HCT116 (cell line): ENCODE results near the gene IL36RN. TPM values are rescaled to one million over a fixed set of nuclear protein-coding genes. Genes with fewer than 3 reads are reported as not detected.

Experiments
- ATAC-seq: fragments of 200-7000 bp; cut with Tn5 transposase; 2 replicates; pipeline ENCODE4 v1.9.1; 2020; ENCODE audit warnings: mild to moderate bottlenecking, moderate library complexity
- BruUV-seq: library from RNA; stranded (reverse); fragments of 400-500 nt; replicated peaks from 2 replicates; lab custom pipeline; 2021; lab: Mats Ljungman, UMichigan
- CTCF ChIA-PET: fragments of 300-600 bp; sonication (Branson Sonifier 250); formaldehyde crosslinking; loops from one replicate; lab custom pipeline; 2021; ENCODE audit warnings: antibody characterized with exemption; lab: Charles Lee
- POLR2A ChIA-PET: fragments of 300-600, 350-600 bp; sonication (Branson Sonifier 250); formaldehyde crosslinking; loops from one replicate; lab custom pipeline; 2021; ENCODE audit warnings: antibody characterized with exemption; lab: Charles Lee
- RAD21 ChIA-PET, 2 experiments: fragments of 300-600 bp; sonication (Branson Sonifier 250); formaldehyde crosslinking; loops; one replicate each; lab custom pipeline; 2023; ENCODE audit warnings: low total read pairs in 2 of 2; ENCODE audit not compliant: uncharacterized antibody in 2 of 2, unreplicated experiment in 2 of 2, low non-redundant PET in 1 of 2; lab: Charles Lee
- DNase-seq: peaks from one replicate; pipeline ENCODE4 v3.0.0-alpha.2; 2010; ENCODE audit warnings: low read depth, low spot score
- H2AFZ ChIP-seq: fragments of 200-600 bp; shearing (Covaris generic), sonication (generic); 2 replicates; pipeline ENCODE4 v1.6.1; 2017; ENCODE audit warnings: low read depth, mixed run types, mixed read lengths, antibody characterized with exemption, low read length; ENCODE audit not compliant: poor library complexity, severe bottlenecking
- H3K27ac ChIP-seq: 2 replicates; pipeline ENCODE4 v1.5.1; 2012; ENCODE audit warnings: low read depth, low read length
- H3K27me3 ChIP-seq: fragments of 200-600 bp; sonication (generic); 2 replicates; pipeline ENCODE4 v1.6.1; 2016; ENCODE audit warnings: mixed run types, low read length, mixed read lengths; ENCODE audit not compliant: insufficient read depth
- H3K36me3 ChIP-seq, 2 experiments: fragments of 200-500 bp in 1 of 2; fragments of 200-600 bp in 1 of 2; sonication (Bioruptor generic) in 1 of 2; sonication (generic) in 1 of 2; 2 replicates each; pipeline versions ENCODE4 v1.5.1 to v1.6.1; 2014 to 2016; ENCODE audit warnings: low read length in 2 of 2, inconsistent platforms in 1 of 2, mixed read lengths in 1 of 2, mixed run types in 1 of 2; ENCODE audit not compliant: insufficient read depth in 2 of 2, control insufficient read depth in 1 of 2
- H3K4me1 ChIP-seq, 2 experiments: fragments of 200-600 bp in 1 of 2; sonication (generic) in 1 of 2; 2 replicates each; pipeline versions ENCODE4 v1.5.1 to v1.6.1; 2012 to 2017; ENCODE audit warnings: low read length in 2 of 2, inconsistent platforms in 1 of 2, mild to moderate bottlenecking in 1 of 2, mixed read lengths in 1 of 2, mixed run types in 1 of 2, moderate library complexity in 1 of 2; ENCODE audit not compliant: insufficient read depth in 2 of 2, control insufficient read depth in 1 of 2
- H3K4me2 ChIP-seq: fragments of 200-600 bp; sonication (generic); 2 replicates; pipeline ENCODE4 v1.6.1; 2017; ENCODE audit warnings: mixed run types, low read length, mixed read lengths
- H3K4me3 ChIP-seq, 2 experiments: fragments of 200-600 bp in 1 of 2; sonication (generic) in 1 of 2; replicated peaks in 1 of 2; 2 replicates each; pipeline ENCODE4 v1.5.1; 2011 to 2016; ENCODE audit warnings: low read length in 2 of 2, control low read depth in 1 of 2, low read depth in 1 of 2, mild to moderate bottlenecking in 1 of 2, mixed read lengths in 1 of 2, mixed run types in 1 of 2
- H3K79me2 ChIP-seq: fragments of 200-600 bp; sonication (generic); 2 replicates; pipeline ENCODE4 v1.6.1; 2017; ENCODE audit warnings: mild to moderate bottlenecking, mixed run types, low read length, moderate library complexity, mixed read lengths; ENCODE audit not compliant: insufficient read depth
- H3K9ac ChIP-seq: fragments of 200-600 bp; sonication (generic); 2 replicates; pipeline ENCODE4 v1.6.1; 2016; ENCODE audit warnings: low read length, mixed read lengths
- H3K9me2 ChIP-seq: fragments of 200-600 bp; sonication (generic), shearing (Covaris generic); 2 replicates; pipeline ENCODE4 v1.6.1; 2017; ENCODE audit warnings: mixed run types, mild to moderate bottlenecking, moderate library complexity; ENCODE audit not compliant: insufficient read depth
- H3K9me3 ChIP-seq, 2 experiments: fragments of 200-500 bp in 1 of 2; fragments of 200-600 bp in 1 of 2; sonication (Bioruptor generic) in 1 of 2; sonication (generic) in 1 of 2; 2 replicates each; pipeline ENCODE4 v1.6.1; 2014 to 2017; ENCODE audit warnings: low read length in 2 of 2, mixed read lengths in 2 of 2, inconsistent platforms in 1 of 2, low read depth in 1 of 2, mild to moderate bottlenecking in 1 of 2, mixed run types in 1 of 2, moderate library complexity in 1 of 2; ENCODE audit not compliant: control insufficient read depth in 1 of 2, insufficient read depth in 1 of 2
- H4K20me1 ChIP-seq: fragments of 200-600 bp; sonication (generic), shearing (Covaris generic); 2 replicates; pipeline ENCODE4 v1.6.1; 2017; ENCODE audit warnings: mixed run types, mild to moderate bottlenecking, moderate library complexity; ENCODE audit not compliant: insufficient read depth
- CBX3 ChIP-seq: IDR thresholded peaks from 2 replicates; pipeline ENCODE4 v1.6.1; 2012; ENCODE audit warnings: low read depth
- CEBPB ChIP-seq: IDR thresholded peaks from 2 replicates; pipeline ENCODE4 v1.6.1; 2012; ENCODE audit warnings: low read depth
- ELF1 ChIP-seq: IDR thresholded peaks from 2 replicates; pipeline ENCODE4 v1.6.1; 2012; ENCODE audit warnings: low read depth, borderline replicate concordance
- EZH2phosphoT487 ChIP-seq: fragments of 200-600 bp; IDR thresholded peaks from 2 replicates; pipeline ENCODE4 v1.6.1; 2018; ENCODE audit warnings: antibody characterized with exemption, borderline replicate concordance
- MAX ChIP-seq: IDR thresholded peaks from 2 replicates; pipeline ENCODE4 v1.6.1; 2012
- POLR2A ChIP-seq: IDR thresholded peaks from 2 replicates; pipeline ENCODE4 v1.7.0; 2011; ENCODE audit warnings: borderline replicate concordance; ENCODE audit not compliant: insufficient read depth, insufficient read length; ENCODE audit errors: extremely low read depth
- POLR2AphosphoS5 ChIP-seq: IDR thresholded peaks from 2 replicates; pipeline ENCODE4 v1.6.1; 2011; ENCODE audit warnings: mild to moderate bottlenecking, low read depth, low read length, moderate library complexity
- RAD21 ChIP-seq: IDR thresholded peaks from 2 replicates; pipeline ENCODE4 v1.6.1; 2012; ENCODE audit warnings: low read depth, mild to moderate bottlenecking
- REST ChIP-seq: IDR thresholded peaks from 2 replicates; pipeline ENCODE4 v1.6.1; 2012; ENCODE audit warnings: low read depth
- SIN3A ChIP-seq: IDR thresholded peaks from 2 replicates; pipeline ENCODE4 v1.6.1; 2012; ENCODE audit warnings: low read depth
- SP1 ChIP-seq: IDR thresholded peaks from 2 replicates; pipeline ENCODE4 v1.6.1; 2012; ENCODE audit warnings: low read depth
- SRF ChIP-seq: IDR thresholded peaks from 2 replicates; pipeline ENCODE4 v1.6.1; 2012; ENCODE audit warnings: low read depth
- ZBTB33 ChIP-seq: IDR thresholded peaks from 2 replicates; pipeline ENCODE4 v1.6.1; 2011; ENCODE audit warnings: mild to moderate bottlenecking, low read length, moderate library complexity; ENCODE audit not compliant: insufficient replicate concordance; ENCODE audit errors: extremely low read depth
- ZFX ChIP-seq: fragments of 450-650 bp; IDR thresholded peaks from 2 replicates; pipeline ENCODE4 v1.6.1; 2017
- ZNF274 ChIP-seq: fragments of 200-500 bp; sonication (Bioruptor generic); IDR thresholded peaks from 2 replicates; pipeline ENCODE4 v1.6.1; 2014; ENCODE audit warnings: mild to moderate bottlenecking, low read depth, low read length, inconsistent platforms
- intact Hi-C: fragments of 100-400 bp; cut with micrococcal nuclease; formaldehyde crosslinking; loops from 2 replicates; pipeline ENCODE4 v1.10.0; 2022
- total RNA-seq: library from RNA; stranded (reverse); gene quantifications from one replicate; pipeline ENCODE4 v1.2.1, GENCODE V29; 2021; ENCODE audit not compliant: unreplicated experiment

Gene IL36RN
- total RNA-seq, 1 experiment from 2014 or later, result not detected

- H3K9me2 ChIP-seq, result no peaks in the 10 kb centered on the region
- no peak overlapping the region for H3K27ac ChIP-seq
- BruUV-seq, result no TSS peak
- H3K4me1 ChIP-seq, result peaks cover 12 to 26% of the 10 kb centered on the region in 2 experiments
- CTCF ChIA-PET, result interaction anchor here (3.8 kb wide), 1 partner anchor 117 kb away, joined by 62 read pairs; no protein-coding TSS in a partner anchor
- intact Hi-C loops, result loop anchor here (5.0 kb wide), 1 partner anchor 311 kb away; no protein-coding TSS in a partner anchor
- H3K4me2 ChIP-seq, result no peak overlapping the region
- H3K79me2 ChIP-seq, result no peaks in the 10 kb centered on the region
- RAD21 ChIA-PET, result no interaction called here
- H3K9ac ChIP-seq, result no peak overlapping the region
- H2AFZ ChIP-seq, result no peak overlapping the region
- no peaks in the 10 kb centered on the region for H4K20me1 ChIP-seq
- ATAC-seq (no peak), DNase-seq (no peak)
- no peak overlapping the region for H3K4me3 ChIP-seq
- H3K9me3 ChIP-seq, result no peaks in the 10 kb centered on the region
- H3K27me3 ChIP-seq, result no peaks in the 10 kb centered on the region
- POLR2A ChIA-PET, result no interaction called here
- no peaks in the 10 kb centered on the region for H3K36me3 ChIP-seq
- no peak for TF ChIP-seq RAD21
- TF ChIP-seq EZH2phosphoT487, result no peak
- TF ChIP-seq SIN3A, result no peak
- TF ChIP-seq CBX3, result no peak
- no peak for TF ChIP-seq SRF
- no peak for TF ChIP-seq SP1
- TF ChIP-seq ELF1, result no peak
- TF ChIP-seq POLR2AphosphoS5, result no peak
- TF ChIP-seq ZBTB33, result no peak
- TF ChIP-seq MAX, result no peak
- TF ChIP-seq ZFX, result no peak
- no peak for TF ChIP-seq POLR2A
- TF ChIP-seq CEBPB, result no peak
- TF ChIP-seq REST, result no peak
- TF ChIP-seq ZNF274, result no peak
- TF ChIP-seq, all 23 proteins: peak for 0
Observed at GRCh38 chr2:113081488-113082210, 22.7 kb downstream of the IL36RN start.
